SJCRH30 (cell line): ENCODE data around the gene CHSY3. TPM values are rescaled to one million over a fixed set of nuclear protein-coding genes. Genes with fewer than 3 reads are reported as not detected.

Source experiments
- DNase-seq, 2 experiments: peaks; one replicate each; pipeline ENCODE4 v3.0.0-alpha.2; 2015 to 2020
- H3K27ac ChIP-seq: fragments of 250-450 bp; sonication (Bioruptor Pico); 2 replicates; pipeline ENCODE4 v1.5.1; 2020; ENCODE audit warnings: mild to moderate bottlenecking, moderate library complexity
- H3K27me3 ChIP-seq: fragments of 250-450 bp; sonication (Bioruptor Pico); 2 replicates; pipeline ENCODE4 v1.5.1; 2020; ENCODE audit warnings: mild to moderate bottlenecking, moderate library complexity
- H3K36me3 ChIP-seq: fragments of 250-450 bp; sonication (Bioruptor Pico); 2 replicates; pipeline ENCODE4 v1.5.1; 2020; ENCODE audit warnings: mild to moderate bottlenecking, moderate library complexity
- H3K4me1 ChIP-seq: fragments of 250-450 bp; sonication (Bioruptor Pico); 2 replicates; pipeline ENCODE4 v1.5.1; 2020; ENCODE audit warnings: mild to moderate bottlenecking, moderate library complexity
- H3K4me3 ChIP-seq: fragments of 250-450 bp; sonication (Bioruptor Pico); 2 replicates; pipeline ENCODE4 v1.5.1; 2020; ENCODE audit warnings: mild to moderate bottlenecking, moderate library complexity
- H3K9me3 ChIP-seq: fragments of 250-450 bp; sonication (Bioruptor Pico); replicated peaks from 2 replicates; pipeline ENCODE4 v1.5.1; 2020; ENCODE audit warnings: mild to moderate bottlenecking, moderate library complexity
- total RNA-seq: library from RNA; depleted of rRNA; stranded (reverse); fragments of >200 nt; shearing (Covaris generic); gene quantifications from 2 replicates; pipeline ENCODE4 v1.2.3, GENCODE V29; 2014

The CHSY3 gene
- total RNA-seq, 1 experiment from 2014 or later, result 1.9 TPM

GRCh38 chr5:129915415-129915814 lies 11.2 kb downstream of the CHSY3 start:
- no peak overlapping the region for H3K4me3 ChIP-seq
- H3K36me3 ChIP-seq, result no peaks in the 10 kb centered on the region
- no peak overlapping the region for H3K27ac ChIP-seq
- no peaks in the 10 kb centered on the region for H3K27me3 ChIP-seq
- no peak for DNase-seq
- no peaks in the 10 kb centered on the region for H3K4me1 ChIP-seq
- H3K9me3 ChIP-seq, result no peaks in the 10 kb centered on the region

GRCh38 chr5:129917224-129917623 lies 13.0 kb downstream of the CHSY3 start:
- no peak overlapping the region for H3K27ac ChIP-seq
- H3K36me3 ChIP-seq, result no peaks in the 10 kb centered on the region
- H3K9me3 ChIP-seq, result no peaks in the 10 kb centered on the region
- no peak for DNase-seq
- H3K27me3 ChIP-seq, result no peaks in the 10 kb centered on the region
- H3K4me1 ChIP-seq, result no peaks in the 10 kb centered on the region
- no peak overlapping the region for H3K4me3 ChIP-seq

- DNase-seq, result no peak
- Histone ChIP-seq H3K27me3 (no peaks in the 10 kb centered on the region), H3K9me3 (no peaks in the 10 kb centered on the region), H3K4me3 (no peak overlapping the region), H3K36me3 (no peaks in the 10 kb centered on the region), H3K4me1 (no peaks in the 10 kb centered on the region), H3K27ac (no peak overlapping the region)
Measured at GRCh38 chr5:129921204-129921603, 16.9 kb downstream of the CHSY3 start.

GRCh38 chr5:129930221-129930620 lies 26.0 kb downstream of the CHSY3 start:
- no peak for DNase-seq
- Histone ChIP-seq H3K36me3 (no peaks in the 10 kb centered on the region), H3K27me3 (no peaks in the 10 kb centered on the region), H3K4me1 (no peaks in the 10 kb centered on the region), H3K4me3 (no peak overlapping the region), H3K27ac (no peak overlapping the region), H3K9me3 (no peaks in the 10 kb centered on the region)

GRCh38 chr5:129935626-129936025 lies 31.4 kb downstream of the CHSY3 start:
- DNase-seq, result no peak
- no peak overlapping the region for H3K27ac ChIP-seq
- H3K9me3 ChIP-seq, result no peaks in the 10 kb centered on the region
- H3K36me3 ChIP-seq, result no peaks in the 10 kb centered on the region
- no peaks in the 10 kb centered on the region for H3K4me1 ChIP-seq
- H3K27me3 ChIP-seq, result no peaks in the 10 kb centered on the region
- no peak overlapping the region for H3K4me3 ChIP-seq

- Histone ChIP-seq H3K9me3 (no peaks in the 10 kb centered on the region), H3K27ac (no peak overlapping the region), H3K4me3 (no peak overlapping the region), H3K27me3 (no peaks in the 10 kb centered on the region), H3K4me1 (no peaks in the 10 kb centered on the region), H3K36me3 (no peaks in the 10 kb centered on the region)
- DNase-seq, result no peak
Measured at GRCh38 chr5:129938077-129938476, 33.8 kb downstream of the CHSY3 start.

- Histone ChIP-seq H3K27me3 (no peaks in the 10 kb centered on the region), H3K4me1 (peaks cover 4% of the 10 kb centered on the region; the same call in 1 of the 2 replicates), H3K9me3 (no peaks in the 10 kb centered on the region), H3K4me3 (no peak overlapping the region), H3K36me3 (no peaks in the 10 kb centered on the region), H3K27ac (no peak overlapping the region)
- no peak for DNase-seq
Measured at GRCh38 chr5:129943936-129944335, 39.7 kb downstream of the CHSY3 start.

GRCh38 chr5:129945028-129945427 lies 40.8 kb downstream of the CHSY3 start:
- no peaks in the 10 kb centered on the region for H3K9me3 ChIP-seq
- H3K4me3 ChIP-seq, result no peak overlapping the region
- no peaks in the 10 kb centered on the region for H3K36me3 ChIP-seq
- H3K4me1 ChIP-seq, result peaks cover 4% of the 10 kb centered on the region; the same call in 1 of the 2 replicates
- DNase-seq, result peak in 1 of 2 experiments; percentile 5
- no peaks in the 10 kb centered on the region for H3K27me3 ChIP-seq
- no peak overlapping the region for H3K27ac ChIP-seq

GRCh38 chr5:129945774-129946270 lies 41.6 kb downstream of the CHSY3 start:
- DNase-seq, result no peak
- Histone ChIP-seq H3K27me3 (no peaks in the 10 kb centered on the region), H3K4me3 (no peak overlapping the region), H3K9me3 (no peaks in the 10 kb centered on the region), H3K36me3 (no peaks in the 10 kb centered on the region), H3K4me1 (peaks cover 4% of the 10 kb centered on the region; the same call in 1 of the 2 replicates), H3K27ac (no peak overlapping the region)

GRCh38 chr5:129951039-129951438 lies 46.8 kb downstream of the CHSY3 start:
- Histone ChIP-seq H3K4me1 (no peaks in the 10 kb centered on the region), H3K9me3 (no peaks in the 10 kb centered on the region), H3K4me3 (no peak overlapping the region), H3K36me3 (no peaks in the 10 kb centered on the region), H3K27ac (no peak overlapping the region), H3K27me3 (no peaks in the 10 kb centered on the region)
- DNase-seq, result no peak

GRCh38 chr5:129958581-129958980 lies 54.3 kb downstream of the CHSY3 start:
- no peaks in the 10 kb centered on the region for H3K4me1 ChIP-seq
- peak in 1 of 2 experiments; percentile 11 for DNase-seq
- no peak overlapping the region for H3K4me3 ChIP-seq

GRCh38 chr5:129960831-129961230 lies 56.6 kb downstream of the CHSY3 start:
- no peaks in the 10 kb centered on the region for H3K36me3 ChIP-seq
- no peak for DNase-seq
- no peaks in the 10 kb centered on the region for H3K27me3 ChIP-seq
- no peak overlapping the region for H3K4me3 ChIP-seq
- no peak overlapping the region for H3K27ac ChIP-seq
- H3K4me1 ChIP-seq, result peaks cover 2% of the 10 kb centered on the region; the same call in 1 of the 2 replicates
- H3K9me3 ChIP-seq, result no peaks in the 10 kb centered on the region

More at GRCh38 chr5:129958581-129958980, 54.3 kb downstream of the CHSY3 start:
- Histone ChIP-seq H3K27ac (no peak overlapping the region), H3K9me3 (no peaks in the 10 kb centered on the region), H3K27me3 (no peaks in the 10 kb centered on the region), H3K36me3 (no peaks in the 10 kb centered on the region)

- Histone ChIP-seq H3K27ac (no peak overlapping the region), H3K27me3 (no peaks in the 10 kb centered on the region), H3K9me3 (no peaks in the 10 kb centered on the region), H3K4me3 (no peak overlapping the region), H3K4me1 (peaks cover 2% of the 10 kb centered on the region; the same call in 1 of the 2 replicates), H3K36me3 (no peaks in the 10 kb centered on the region)
- no peak for DNase-seq
Measured at GRCh38 chr5:129962506-129962905, 58.2 kb downstream of the CHSY3 start.

- H3K9me3 ChIP-seq, result no peaks in the 10 kb centered on the region
- peaks cover 2% of the 10 kb centered on the region; the same call in 1 of the 2 replicates for H3K4me1 ChIP-seq
- 0 out of 2 replicates have a peak overlapping the region, but pooled peaks have one; percentile 12 for H3K27ac ChIP-seq
- H3K4me3 ChIP-seq, result no peak overlapping the region
- H3K27me3 ChIP-seq, result no peaks in the 10 kb centered on the region
- no peaks in the 10 kb centered on the region for H3K36me3 ChIP-seq
- DNase-seq, result peak; percentile 5 to 33
Measured at GRCh38 chr5:129963359-129963758, 59.1 kb downstream of the CHSY3 start.

- DNase-seq, result no peak
- Histone ChIP-seq H3K9me3 (no peaks in the 10 kb centered on the region), H3K27ac (no peak overlapping the region), H3K4me3 (no peak overlapping the region), H3K36me3 (no peaks in the 10 kb centered on the region), H3K4me1 (peaks cover 2% of the 10 kb centered on the region; the same call in 1 of the 2 replicates), H3K27me3 (no peaks in the 10 kb centered on the region)
Measured at GRCh38 chr5:129966071-129966470, 61.8 kb downstream of the CHSY3 start.

- Histone ChIP-seq H3K4me3 (no peak overlapping the region), H3K27me3 (no peaks in the 10 kb centered on the region), H3K27ac (no peak overlapping the region), H3K36me3 (no peaks in the 10 kb centered on the region), H3K4me1 (no peaks in the 10 kb centered on the region), H3K9me3 (no peaks in the 10 kb centered on the region)
- no peak for DNase-seq
Measured at GRCh38 chr5:129971714-129972113, 67.4 kb downstream of the CHSY3 start.
